ENCODE measurements around the gene HSPA8. TPM values are rescaled to one million over a fixed set of nuclear protein-coding genes. Genes with fewer than 3 reads are reported as not detected.

HSPA8 gene
- total RNA-seq, 1 donor from 2014 or later, result 4,132 TPM

GRCh38 chr11:123052901-123053721, 8.8 kb downstream of the HSPA8 start:
- peaks cover 40% of the 10 kb centered on the region for H3K4me1 Mint-ChIP-seq (ENCODE audit: low read depth)
- intact Hi-C loops (cut with micrococcal nuclease), result no loop called here
- H3K4me3 Mint-ChIP-seq, result no peak overlapping the region
- DNase-seq (ENCODE audit: low spot score), result no peak
- H3K36me3 Mint-ChIP-seq (ENCODE audit: low read depth), result peaks cover 35% of the 10 kb centered on the region
- H3K27ac Mint-ChIP-seq, result no peak overlapping the region
- H3K9me3 Mint-ChIP-seq, result no peaks in the 10 kb centered on the region
- H3K27me3 Mint-ChIP-seq (ENCODE audit: insufficient read depth), result no peaks in the 10 kb centered on the region

DNA sequence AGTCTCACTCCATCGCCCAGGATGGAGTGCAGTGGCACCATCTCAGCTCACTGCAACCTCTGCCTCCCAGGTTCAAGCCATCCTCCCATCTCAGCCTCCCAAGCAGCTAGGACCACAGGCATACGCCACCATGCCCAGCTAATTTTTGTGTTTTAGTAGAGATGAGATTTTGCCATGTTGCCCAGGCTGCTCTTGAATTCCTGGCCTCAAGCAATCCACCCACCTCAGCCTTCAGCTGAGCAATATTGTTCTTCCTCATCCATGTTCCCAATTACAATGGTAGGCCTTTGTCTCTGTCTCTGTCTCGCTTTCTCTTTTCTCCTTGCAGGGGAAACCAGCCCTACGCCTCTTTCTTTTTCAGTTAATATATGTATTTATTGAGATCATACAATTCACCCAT, 10.3 kb downstream of the HSPA8 start:
- peaks cover 20% of the 10 kb centered on the region for H3K36me3 Mint-ChIP-seq (ENCODE audit: low read depth)
- no peak for DNase-seq (ENCODE audit: low spot score)
- peaks cover 2% of the 10 kb centered on the region for H3K27me3 Mint-ChIP-seq (ENCODE audit: insufficient read depth)
- H3K4me3 Mint-ChIP-seq, result no peak overlapping the region
- H3K27ac Mint-ChIP-seq, result no peak overlapping the region
- intact Hi-C loops (cut with micrococcal nuclease), result no loop called here
- peaks cover 25% of the 10 kb centered on the region for H3K4me1 Mint-ChIP-seq (ENCODE audit: low read depth)
- H3K9me3 Mint-ChIP-seq, result no peaks in the 10 kb centered on the region

DNA sequence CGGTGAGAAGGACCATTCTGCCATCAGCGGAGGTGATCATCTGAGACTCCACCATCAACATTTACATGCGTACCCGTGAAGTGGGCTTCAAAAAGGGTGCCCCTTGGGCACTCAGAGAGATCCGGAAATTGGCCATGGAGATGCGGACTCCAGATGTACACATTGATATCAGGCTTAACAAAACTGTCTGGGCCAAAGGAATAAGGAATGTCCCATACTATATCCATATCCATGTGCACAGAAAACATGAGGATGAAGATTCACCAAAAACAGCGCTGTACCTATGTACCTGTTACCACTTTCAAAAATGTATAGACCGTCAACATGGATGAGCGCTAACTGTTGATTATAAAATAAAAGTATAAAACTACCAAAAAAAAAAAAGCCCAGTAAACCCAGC, 10.8 kb downstream of the HSPA8 start:
- H3K4me1 Mint-ChIP-seq (ENCODE audit: low read depth), result peaks cover 20% of the 10 kb centered on the region

DNA sequence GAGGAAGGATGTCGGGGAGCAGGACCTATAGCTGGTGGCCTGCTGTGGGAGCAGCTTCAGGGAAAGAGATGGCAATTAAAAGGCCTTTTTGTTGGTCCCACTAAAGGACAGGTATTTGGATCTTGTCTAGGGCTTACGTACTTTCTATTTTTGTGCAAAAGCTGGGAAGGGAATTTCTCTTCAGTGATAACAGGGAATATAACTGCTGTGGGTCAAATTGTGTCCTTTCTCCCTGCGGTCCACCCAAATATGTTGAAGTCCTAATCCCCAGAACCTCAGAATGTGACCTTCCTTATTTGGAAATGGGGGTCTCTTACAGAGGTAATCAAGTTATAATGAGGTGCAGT, 14.0 kb downstream of the HSPA8 start:
- Mint-ChIP-seq H3K4me3 (no peak overlapping the region), H3K4me1 (ENCODE audit: low read depth) (no peaks in the 10 kb centered on the region), H3K27ac (no peak overlapping the region), H3K27me3 (ENCODE audit: insufficient read depth) (peaks cover 3% of the 10 kb centered on the region), H3K36me3 (ENCODE audit: low read depth) (no peaks in the 10 kb centered on the region), H3K9me3 (no peaks in the 10 kb centered on the region)
- intact Hi-C loops (cut with micrococcal nuclease), result no loop called here
- no peak for DNase-seq (ENCODE audit: low spot score)

More for the DNA sequence above, 10.8 kb downstream of the HSPA8 start:
- intact Hi-C loops (cut with micrococcal nuclease), result no loop called here
- no peak for DNase-seq (ENCODE audit: low spot score)
- Mint-ChIP-seq H3K36me3 (ENCODE audit: low read depth) (peaks cover 15% of the 10 kb centered on the region), H3K27ac (no peak overlapping the region), H3K4me3 (no peak overlapping the region), H3K27me3 (ENCODE audit: insufficient read depth) (peaks cover 3% of the 10 kb centered on the region), H3K9me3 (no peaks in the 10 kb centered on the region)

DNA sequence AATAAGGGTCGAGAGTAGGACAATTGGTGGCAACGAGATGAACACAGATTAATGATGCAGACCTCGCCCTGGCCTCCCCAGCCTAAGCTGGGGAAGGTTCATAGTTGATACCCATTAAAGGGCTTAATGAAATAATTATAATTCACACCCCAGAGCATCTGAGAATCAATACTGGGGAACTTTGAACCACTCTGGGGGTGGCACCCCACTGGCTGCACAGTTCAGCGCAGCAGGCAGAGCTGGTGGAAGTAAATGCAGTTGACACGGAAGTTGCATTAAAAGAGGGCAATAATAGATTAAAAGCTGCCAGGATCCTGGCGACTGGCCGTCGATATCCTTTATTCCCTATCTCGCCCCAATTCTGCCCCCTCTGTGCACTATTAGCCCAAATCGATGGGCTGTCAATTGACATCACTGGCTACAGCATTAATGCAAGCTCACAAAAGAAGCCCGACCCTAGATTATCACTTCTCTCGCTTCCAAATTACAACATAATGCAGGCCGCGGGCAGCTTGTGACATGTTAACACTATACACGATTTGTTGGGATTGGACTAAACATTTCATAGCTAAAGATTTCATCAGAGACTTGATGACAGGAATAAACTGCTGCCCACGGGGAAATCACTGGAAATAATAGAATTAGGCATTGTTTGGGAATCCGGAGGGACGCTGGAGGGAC, 14.5 kb downstream of the HSPA8 start:
- Mint-ChIP-seq H3K9me3 (no peaks in the 10 kb centered on the region), H3K27ac (no peak overlapping the region), H3K36me3 (ENCODE audit: low read depth) (no peaks in the 10 kb centered on the region), H3K27me3 (ENCODE audit: insufficient read depth) (peaks cover 3% of the 10 kb centered on the region), H3K4me3 (no peak overlapping the region), H3K4me1 (ENCODE audit: low read depth) (no peaks in the 10 kb centered on the region)
- no peak for DNase-seq (ENCODE audit: low spot score)
- intact Hi-C loops (cut with micrococcal nuclease), result no loop called here

GRCh38 chr11:123046473-123047259, 15.3 kb downstream of the HSPA8 start:
- no peaks in the 10 kb centered on the region for H3K4me1 Mint-ChIP-seq (ENCODE audit: low read depth)
- H3K27ac Mint-ChIP-seq, result no peak overlapping the region
- no peaks in the 10 kb centered on the region for H3K36me3 Mint-ChIP-seq (ENCODE audit: low read depth)
- peaks cover 3% of the 10 kb centered on the region for H3K27me3 Mint-ChIP-seq (ENCODE audit: insufficient read depth)
- H3K9me3 Mint-ChIP-seq, result no peaks in the 10 kb centered on the region
- no peak overlapping the region for H3K4me3 Mint-ChIP-seq
- intact Hi-C loops (cut with micrococcal nuclease), result no loop called here
- DNase-seq (ENCODE audit: low spot score), result no peak

- Mint-ChIP-seq H3K27me3 (ENCODE audit: insufficient read depth) (peaks cover 3% of the 10 kb centered on the region), H3K4me1 (ENCODE audit: low read depth) (no peaks in the 10 kb centered on the region), H3K9me3 (no peaks in the 10 kb centered on the region), H3K36me3 (ENCODE audit: low read depth) (no peaks in the 10 kb centered on the region), H3K4me3 (no peak overlapping the region), H3K27ac (no peak overlapping the region)
- no peak for DNase-seq (ENCODE audit: low spot score)
- intact Hi-C loops (cut with micrococcal nuclease), result no loop called here
Observed at GRCh38 chr11:123045101-123045500, 16.8 kb downstream of the HSPA8 start.

DNA sequence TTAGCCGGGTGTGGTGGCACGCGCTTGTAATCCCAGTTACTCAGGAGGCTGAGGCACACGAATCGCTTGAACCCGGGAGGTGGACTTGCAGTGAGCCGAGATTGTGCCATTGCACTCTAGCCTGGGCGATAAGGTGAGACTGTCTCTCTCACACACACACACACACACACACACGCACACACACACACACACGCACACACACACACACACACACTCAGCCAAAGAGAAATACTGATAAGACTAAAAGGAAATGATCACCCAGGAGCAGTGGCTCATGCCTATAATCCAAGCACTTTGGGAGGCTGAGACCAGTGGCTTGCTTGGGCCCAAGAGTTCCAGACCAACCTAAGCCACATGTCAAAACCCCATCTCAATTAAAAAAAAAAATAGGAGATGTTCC, 20.8 kb downstream of the HSPA8 start:
- Mint-ChIP-seq H3K9me3 (no peaks in the 10 kb centered on the region), H3K4me3 (no peak overlapping the region), H3K4me1 (ENCODE audit: low read depth) (no peaks in the 10 kb centered on the region), H3K27me3 (ENCODE audit: insufficient read depth) (peaks cover 4% of the 10 kb centered on the region), H3K36me3 (ENCODE audit: low read depth) (no peaks in the 10 kb centered on the region), H3K27ac (no peak overlapping the region)
- DNase-seq (ENCODE audit: low spot score), result no peak
- intact Hi-C loops (cut with micrococcal nuclease), result no loop called here

- no peaks in the 10 kb centered on the region for H3K4me1 Mint-ChIP-seq (ENCODE audit: low read depth)
- H3K27me3 Mint-ChIP-seq (ENCODE audit: insufficient read depth), result peaks cover 5% of the 10 kb centered on the region
- H3K4me3 Mint-ChIP-seq, result no peak overlapping the region
- no peaks in the 10 kb centered on the region for H3K9me3 Mint-ChIP-seq
- no peaks in the 10 kb centered on the region for H3K36me3 Mint-ChIP-seq (ENCODE audit: low read depth)
- intact Hi-C loops (cut with micrococcal nuclease), result no loop called here
- no peak for DNase-seq (ENCODE audit: low spot score)
- no peak overlapping the region for H3K27ac Mint-ChIP-seq
Observed at GRCh38 chr11:123040111-123040432, 21.9 kb downstream of the HSPA8 start.

- H3K27ac Mint-ChIP-seq, result no peak overlapping the region
- intact Hi-C loops (cut with micrococcal nuclease), result no loop called here
- no peaks in the 10 kb centered on the region for H3K36me3 Mint-ChIP-seq (ENCODE audit: low read depth)
- H3K4me1 Mint-ChIP-seq (ENCODE audit: low read depth), result no peaks in the 10 kb centered on the region
- no peak overlapping the region for H3K4me3 Mint-ChIP-seq
- DNase-seq (ENCODE audit: low spot score), result no peak
- H3K9me3 Mint-ChIP-seq, result no peaks in the 10 kb centered on the region
- peaks cover 7% of the 10 kb centered on the region for H3K27me3 Mint-ChIP-seq (ENCODE audit: insufficient read depth)
Observed at GRCh38 chr11:123035831-123036230, 26.1 kb downstream of the HSPA8 start.

- Mint-ChIP-seq H3K36me3 (ENCODE audit: low read depth) (no peaks in the 10 kb centered on the region), H3K4me1 (ENCODE audit: low read depth) (no peaks in the 10 kb centered on the region), H3K9me3 (no peaks in the 10 kb centered on the region), H3K4me3 (no peak overlapping the region), H3K27ac (no peak overlapping the region), H3K27me3 (ENCODE audit: insufficient read depth) (peaks cover 4% of the 10 kb centered on the region)
- no peak for DNase-seq (ENCODE audit: low spot score)
- intact Hi-C loops (cut with micrococcal nuclease), result no loop called here
Observed at GRCh38 chr11:123034597-123034996, 27.3 kb downstream of the HSPA8 start.

DNA sequence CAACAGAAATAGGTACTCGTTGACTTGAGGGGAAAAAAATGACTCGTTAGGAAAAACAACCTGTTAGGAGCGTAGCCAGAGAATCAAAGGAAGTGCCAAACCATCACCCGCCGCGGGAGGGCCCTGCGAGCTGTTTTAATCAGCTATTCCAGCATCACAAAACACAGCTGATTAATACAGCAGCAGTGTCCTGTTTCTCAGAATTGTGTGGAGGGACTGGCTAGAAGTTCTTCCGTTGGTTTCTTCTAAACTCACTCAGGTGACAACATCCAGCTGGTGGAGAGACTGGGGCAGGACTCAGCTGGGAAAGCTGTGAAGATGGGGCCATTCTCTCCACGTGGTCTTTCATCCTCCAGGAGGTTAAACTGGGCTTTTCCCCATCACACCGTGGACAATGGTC, 28.0 kb downstream of the HSPA8 start:
- peaks cover 3% of the 10 kb centered on the region for H3K27me3 Mint-ChIP-seq (ENCODE audit: insufficient read depth)
- H3K36me3 Mint-ChIP-seq (ENCODE audit: low read depth), result no peaks in the 10 kb centered on the region
- no peak for DNase-seq (ENCODE audit: low spot score)
- H3K4me3 Mint-ChIP-seq, result no peak overlapping the region
- H3K9me3 Mint-ChIP-seq, result no peaks in the 10 kb centered on the region
- intact Hi-C loops (cut with micrococcal nuclease), result no loop called here
- H3K27ac Mint-ChIP-seq, result no peak overlapping the region
- H3K4me1 Mint-ChIP-seq (ENCODE audit: low read depth), result no peaks in the 10 kb centered on the region

DNA sequence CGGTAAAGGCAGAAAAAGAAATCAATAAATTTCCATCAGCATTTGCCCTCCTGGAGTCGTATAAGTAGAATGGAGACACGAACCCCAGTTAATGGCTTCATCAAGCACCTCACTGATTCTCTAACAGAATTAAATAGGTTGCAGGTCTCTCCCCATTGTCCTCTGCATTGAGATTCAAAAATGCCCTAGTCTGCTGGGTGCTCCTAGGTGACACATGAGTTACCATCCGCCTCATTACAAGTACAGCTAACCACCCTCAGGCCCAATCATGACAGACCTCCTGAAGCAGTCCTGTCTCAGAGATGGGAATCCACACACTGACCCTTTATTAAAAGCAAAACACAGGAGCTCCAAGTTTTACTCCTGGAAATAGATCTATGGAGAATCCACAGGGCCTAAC, 31.4 kb downstream of the HSPA8 start:
- no peak for DNase-seq (ENCODE audit: low spot score)
- Mint-ChIP-seq H3K9me3 (no peaks in the 10 kb centered on the region), H3K27me3 (ENCODE audit: insufficient read depth) (peaks cover 3% of the 10 kb centered on the region), H3K27ac (no peak overlapping the region), H3K4me1 (ENCODE audit: low read depth) (no peaks in the 10 kb centered on the region), H3K36me3 (ENCODE audit: low read depth) (no peaks in the 10 kb centered on the region), H3K4me3 (no peak overlapping the region)
- intact Hi-C loops (cut with micrococcal nuclease), result no loop called here
